ENCODE measurements around the gene CFAP53. TPM values are rescaled to one million over a fixed set of nuclear protein-coding genes. Genes with fewer than 3 reads are reported as not detected.

CFAP53 gene
- polyA plus RNA-seq, 2 of the 4 experiments (the other 2 are of a cell fraction), result 0.54 to 0.66 TPM

DNA sequence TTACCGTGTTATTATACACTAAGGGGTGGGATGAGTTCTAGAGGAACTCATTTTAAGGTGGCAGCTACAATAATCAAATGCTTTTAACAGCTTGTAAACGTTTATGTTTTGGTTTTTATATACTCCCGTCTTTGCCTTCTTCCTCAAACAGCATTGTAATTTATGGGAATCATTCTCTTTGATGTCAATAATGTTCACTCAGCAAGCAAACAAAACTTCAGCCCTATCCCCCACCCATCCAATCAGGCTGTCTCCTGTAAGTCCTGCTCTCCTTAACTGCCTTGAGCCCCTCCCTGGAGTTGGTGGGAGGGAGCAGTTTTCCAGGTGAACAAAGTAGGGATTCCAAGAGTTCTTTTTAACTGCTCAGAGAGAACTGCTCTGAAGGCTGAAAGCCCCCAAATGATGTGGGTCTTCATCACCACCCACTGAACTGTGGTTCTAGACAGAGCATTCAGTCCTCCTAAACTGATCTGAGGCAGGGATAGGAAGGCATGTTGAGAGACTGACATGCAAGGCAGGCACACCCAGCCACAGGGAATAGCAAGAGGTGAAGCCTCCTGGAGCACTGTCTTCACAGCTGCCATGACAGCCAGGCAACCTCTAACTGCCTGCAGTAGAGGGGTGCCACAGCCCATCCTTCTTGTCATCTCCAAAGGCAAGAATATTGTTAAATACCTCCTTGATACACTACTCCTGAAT is 88.9 kb downstream of the CFAP53 start:
- Histone ChIP-seq H3K27ac (no peak overlapping the region), H3K4me1 (no peaks in the 10 kb centered on the region), H3K4me2 (no peak overlapping the region), H3K4me3 (no peak overlapping the region), H3K9me3 (no peaks in the 10 kb centered on the region)
- ATAC-seq (no peak), FAIRE-seq (no peak), DNase-seq (ENCODE audit: low read depth in 1 of 2, low spot score in 1 of 2) (no peak)
- CTCF ChIA-PET, result interaction anchor here (1.3 to 1.9 kb wide), 2 partner anchors 17 to 26 kb away, joined by 3 to 5 read pairs; partner anchors contain the start of gene MYO5B
- TF ChIP-seq CBX8 (IDR thresholded peaks at IDR 0.05) (no peak), NPAS2 (CRISPR knock-in tag; IDR thresholded peaks at IDR 0.05; ENCODE audit: borderline replicate concordance) (no peak), JUN (IDR thresholded peaks at IDR 0.05) (no peak), CHD2 (IDR thresholded peaks at IDR 0.05; ENCODE audit: low read length, partially characterized antibody) (no peak), PBX3 (IDR thresholded peaks at IDR 0.05) (no peak)
- TF ChIP-seq, protein P1, sequence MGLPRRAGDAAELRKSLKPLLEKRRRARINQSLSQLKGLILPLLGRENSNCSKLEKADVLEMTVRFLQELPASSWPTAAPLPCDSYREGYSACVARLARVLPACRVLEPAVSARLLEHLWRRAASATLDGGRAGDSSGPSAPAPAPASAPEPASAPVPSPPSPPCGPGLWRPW (IDR thresholded peaks at IDR 0.05), result no peak
- TF ChIP-seq, protein P2, sequence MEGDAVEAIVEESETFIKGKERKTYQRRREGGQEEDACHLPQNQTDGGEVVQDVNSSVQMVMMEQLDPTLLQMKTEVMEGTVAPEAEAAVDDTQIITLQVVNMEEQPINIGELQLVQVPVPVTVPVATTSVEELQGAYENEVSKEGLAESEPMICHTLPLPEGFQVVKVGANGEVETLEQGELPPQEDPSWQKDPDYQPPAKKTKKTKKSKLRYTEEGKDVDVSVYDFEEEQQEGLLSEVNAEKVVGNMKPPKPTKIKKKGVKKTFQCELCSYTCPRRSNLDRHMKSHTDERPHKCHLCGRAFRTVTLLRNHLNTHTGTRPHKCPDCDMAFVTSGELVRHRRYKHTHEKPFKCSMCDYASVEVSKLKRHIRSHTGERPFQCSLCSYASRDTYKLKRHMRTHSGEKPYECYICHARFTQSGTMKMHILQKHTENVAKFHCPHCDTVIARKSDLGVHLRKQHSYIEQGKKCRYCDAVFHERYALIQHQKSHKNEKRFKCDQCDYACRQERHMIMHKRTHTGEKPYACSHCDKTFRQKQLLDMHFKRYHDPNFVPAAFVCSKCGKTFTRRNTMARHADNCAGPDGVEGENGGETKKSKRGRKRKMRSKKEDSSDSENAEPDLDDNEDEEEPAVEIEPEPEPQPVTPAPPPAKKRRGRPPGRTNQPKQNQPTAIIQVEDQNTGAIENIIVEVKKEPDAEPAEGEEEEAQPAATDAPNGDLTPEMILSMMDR (IDR thresholded peaks at IDR 0.05), result no peak
- TF ChIP-seq, protein P3, sequence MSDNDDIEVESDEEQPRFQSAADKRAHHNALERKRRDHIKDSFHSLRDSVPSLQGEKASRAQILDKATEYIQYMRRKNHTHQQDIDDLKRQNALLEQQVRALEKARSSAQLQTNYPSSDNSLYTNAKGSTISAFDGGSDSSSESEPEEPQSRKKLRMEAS (IDR thresholded peaks at IDR 0.05), result no peak
- TF ChIP-seq, protein P4, sequence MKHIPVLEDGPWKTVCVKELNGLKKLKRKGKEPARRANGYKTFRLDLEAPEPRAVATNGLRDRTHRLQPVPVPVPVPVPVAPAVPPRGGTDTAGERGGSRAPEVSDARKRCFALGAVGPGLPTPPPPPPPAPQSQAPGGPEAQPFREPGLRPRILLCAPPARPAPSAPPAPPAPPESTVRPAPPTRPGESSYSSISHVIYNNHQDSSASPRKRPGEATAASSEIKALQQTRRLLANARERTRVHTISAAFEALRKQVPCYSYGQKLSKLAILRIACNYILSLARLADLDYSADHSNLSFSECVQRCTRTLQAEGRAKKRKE (CRISPR knock-in tag; IDR thresholded peaks at IDR 0.05; ENCODE audit: low read depth), result no peak
- POLR2A ChIA-PET, result interaction anchor here (0.5 kb wide), 1 partner anchor 1028 kb away, joined by 5 read pairs; no protein-coding TSS in a partner anchor
- WGBS (ENCODE audit: missing lambda C conversion rate), result 0% methylated on average over 3 of the region's 3 CpGs

Small RNA genes within 50 kb of the gene (small RNA-seq; reads per million reads assigned to genes)
- gene RN7SL310P, result 0 reads per million in 6 experiments

Other genes with a start within 250 kb of the CFAP53 start
- 18.4 and 20.8 TPM in 2 replicates for gene MYO5B, start 71.3 kb downstream of the CFAP53 start, polyA plus RNA-seq (2011; rRNA removed)
- gene MYO5B, start 71.3 kb downstream of the CFAP53 start, polyA plus RNA-seq (2017; fragmentation: RNase III; extraction: RNeasy Plus Mini Kit Qiagen cat#74134 plus additional on column Dnase treatment), result 6.4 to 9.4 TPM (median 6.9 TPM) in 3 replicates
- gene MBD1, start 15.0 kb upstream of the CFAP53 start, polyA plus RNA-seq (2011; rRNA removed), result 27.9 and 28.6 TPM in 2 replicates
- gene MBD1, start 15.0 kb upstream of the CFAP53 start, polyA plus RNA-seq (2017; fragmentation: RNase III; extraction: RNeasy Plus Mini Kit Qiagen cat#74134 plus additional on column Dnase treatment), result 26.7 to 28.6 TPM (median 28.0 TPM) in 3 replicates
- 19.1 and 21.2 TPM in 2 replicates for gene CXXC1, start 21.2 kb upstream of the CFAP53 start, polyA plus RNA-seq (2011; rRNA removed)
- 51.2 to 57.4 TPM (median 54.3 TPM) in 3 replicates for gene CXXC1, start 21.2 kb upstream of the CFAP53 start, polyA plus RNA-seq (2017; fragmentation: RNase III; extraction: RNeasy Plus Mini Kit Qiagen cat#74134 plus additional on column Dnase treatment)
- 18.8 and 24.3 TPM in 2 replicates for gene SKA1, start 108.6 kb upstream of the CFAP53 start, polyA plus RNA-seq (2011; rRNA removed)
- 11.9 to 15.2 TPM (median 12.5 TPM) in 3 replicates for gene SKA1, start 108.6 kb upstream of the CFAP53 start, polyA plus RNA-seq (2017; fragmentation: RNase III; extraction: RNeasy Plus Mini Kit Qiagen cat#74134 plus additional on column Dnase treatment)